Lower lobe of right lung (tissue), 2 donors: ENCODE measurements around the gene TRIM2. TPM values are rescaled to one million over a fixed set of nuclear protein-coding genes. Genes with fewer than 3 reads are reported as not detected.

Experiments used
- ATAC-seq, 2 donors: fragments of 200-7000 bp; cut with Tn5 transposase; one replicate each; pipeline ENCODE4 v1.9.1; 2020 to 2022; ENCODE audit warnings: mild to moderate bottlenecking in 2 of 2, moderate library complexity in 2 of 2
- DNase-seq: peaks from one replicate; pipeline ENCODE4 v3.0.0-alpha.2; 2020
- H3K27ac ChIP-seq: fragments of 200-600 bp; one replicate; pipeline ENCODE4 v1.8.0; 2022
- H3K27me3 ChIP-seq: fragments of 200-600 bp; one replicate; pipeline ENCODE4 v1.8.0; 2022; ENCODE audit warnings: low read depth
- H3K36me3 ChIP-seq: fragments of 200-600 bp; one replicate; pipeline ENCODE4 v1.8.0; 2022; ENCODE audit warnings: mild to moderate bottlenecking
- H3K4me1 ChIP-seq: fragments of 200-600 bp; one replicate; pipeline ENCODE4 v1.8.0; 2022
- H3K4me3 ChIP-seq: fragments of 200-600 bp; one replicate; pipeline ENCODE4 v1.8.0; 2022; ENCODE audit warnings: mild to moderate bottlenecking
- H3K9me3 ChIP-seq: fragments of 200-600 bp; one replicate; pipeline ENCODE4 v1.8.0; 2022
- intact Hi-C: fragments of 100-400 bp; cut with DNase I; formaldehyde crosslinking; loops from one replicate; pipeline ENCODE4 v1.11.0; 2022
- long read RNA-seq: library from polyadenylated mRNA; unstranded; transcript quantifications from one replicate; pipeline ENCODE4 v2.0.0, GENCODE V29; 2021
- total RNA-seq: library from RNA; stranded (reverse); fragmentation: NEBNext Ultra II Directional; extraction: Animal tissue kit (Norgen Biotek cat#: 25700); gene quantifications from one replicate; pipeline ENCODE4 v1.2.1, GENCODE V29; 2021
- TF ChIP-seq, protein P1 (sequence below): fragments of 200-600 bp; IDR thresholded peaks from one replicate; pipeline ENCODE4 v1.8.0; 2022; ENCODE audit warnings: antibody characterized with exemption, mild to moderate bottlenecking
- donor health status: DM: no; HTN: yes; CAD: no; lungs with severe emphysema.

Gene TRIM2
- total RNA-seq = 32.6 TPM
- long read RNA-seq, full-length matches to known transcripts = 13 of 41 reads
- long read RNA-seq, partial matches to known transcripts = 10 of 41 reads
- long read RNA-seq, other reads (novel, unspliced or antisense) = 18 of 41 reads

- intact Hi-C loops = no loop called here
- TF ChIP-seq, protein P1, sequence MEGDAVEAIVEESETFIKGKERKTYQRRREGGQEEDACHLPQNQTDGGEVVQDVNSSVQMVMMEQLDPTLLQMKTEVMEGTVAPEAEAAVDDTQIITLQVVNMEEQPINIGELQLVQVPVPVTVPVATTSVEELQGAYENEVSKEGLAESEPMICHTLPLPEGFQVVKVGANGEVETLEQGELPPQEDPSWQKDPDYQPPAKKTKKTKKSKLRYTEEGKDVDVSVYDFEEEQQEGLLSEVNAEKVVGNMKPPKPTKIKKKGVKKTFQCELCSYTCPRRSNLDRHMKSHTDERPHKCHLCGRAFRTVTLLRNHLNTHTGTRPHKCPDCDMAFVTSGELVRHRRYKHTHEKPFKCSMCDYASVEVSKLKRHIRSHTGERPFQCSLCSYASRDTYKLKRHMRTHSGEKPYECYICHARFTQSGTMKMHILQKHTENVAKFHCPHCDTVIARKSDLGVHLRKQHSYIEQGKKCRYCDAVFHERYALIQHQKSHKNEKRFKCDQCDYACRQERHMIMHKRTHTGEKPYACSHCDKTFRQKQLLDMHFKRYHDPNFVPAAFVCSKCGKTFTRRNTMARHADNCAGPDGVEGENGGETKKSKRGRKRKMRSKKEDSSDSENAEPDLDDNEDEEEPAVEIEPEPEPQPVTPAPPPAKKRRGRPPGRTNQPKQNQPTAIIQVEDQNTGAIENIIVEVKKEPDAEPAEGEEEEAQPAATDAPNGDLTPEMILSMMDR = no peak
- H3K27me3 ChIP-seq = no peaks in the 10 kb centered on the region
- H3K27ac ChIP-seq = no peak within 1 kb of the TSS
- DNase-seq (peak; percentile 72), ATAC-seq (peak; percentile 86 to 87)
- peak within 1 kb of the TSS; percentile 41 for H3K4me3 ChIP-seq
- no peaks in the 10 kb centered on the region for H3K9me3 ChIP-seq
- H3K36me3 ChIP-seq = no peaks in the 10 kb centered on the region
- H3K4me1 ChIP-seq = no peaks in the 10 kb centered on the region
Observed at GRCh38 chr4:153204247-153204671, at the start of gene TRIM2. TRIM2 (plus strand) TSS chr4:153204443; CDS start chr4:153204531, 88 bp downstream.

DNA sequence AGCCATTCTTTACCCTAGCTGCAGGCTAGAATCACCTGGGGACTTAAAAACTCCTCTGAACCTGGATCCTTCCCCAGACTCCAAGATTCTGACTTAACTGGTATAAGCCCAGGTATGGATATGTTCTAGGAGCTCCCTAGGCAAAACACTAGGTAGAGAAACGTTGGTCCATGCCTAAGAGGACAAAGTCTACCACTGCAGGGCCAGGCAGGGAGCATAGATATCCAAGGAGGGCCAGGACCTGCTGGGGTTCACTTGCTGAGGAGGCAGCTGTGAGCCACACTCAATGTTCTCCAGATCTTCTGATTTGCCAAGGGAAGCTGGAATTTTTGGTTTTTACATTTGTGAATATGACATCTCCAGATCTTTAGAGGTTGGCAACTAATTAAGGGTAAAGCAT, 48.6 kb upstream of the TRIM2 start:
- Histone ChIP-seq H3K27me3 (peaks cover 13% of the 10 kb centered on the region), H3K36me3 (no peaks in the 10 kb centered on the region), H3K9me3 (no peaks in the 10 kb centered on the region), H3K4me3 (no peak overlapping the region), H3K4me1 (peaks cover 26% of the 10 kb centered on the region), H3K27ac (no peak overlapping the region)
- TF ChIP-seq, protein P1 = no peak
- DNase-seq = no peak
- intact Hi-C loops = no loop called here
- ATAC-seq = no peak

- H3K4me3 ChIP-seq = no peak overlapping the region
- no peak overlapping the region for H3K27ac ChIP-seq
- TF ChIP-seq, protein P1 = no peak
- DNase-seq (no peak), ATAC-seq (no peak)
- H3K36me3 ChIP-seq = no peaks in the 10 kb centered on the region
- H3K9me3 ChIP-seq = no peaks in the 10 kb centered on the region
- peaks cover 13% of the 10 kb centered on the region for H3K27me3 ChIP-seq
- intact Hi-C loops = no loop called here
- H3K4me1 ChIP-seq = peaks cover 26% of the 10 kb centered on the region
Observed at GRCh38 chr4:153156263-153156662, 48.0 kb upstream of the TRIM2 start.

GRCh38 chr4:153156721-153157120, 47.5 kb upstream of the TRIM2 start:
- TF ChIP-seq, protein P1 = no peak
- Histone ChIP-seq H3K4me1 (peaks cover 25% of the 10 kb centered on the region), H3K9me3 (no peaks in the 10 kb centered on the region), H3K27ac (no peak overlapping the region), H3K27me3 (peaks cover 13% of the 10 kb centered on the region), H3K36me3 (no peaks in the 10 kb centered on the region), H3K4me3 (no peak overlapping the region)
- ATAC-seq = no peak
- intact Hi-C loops = no loop called here
- no peak for DNase-seq

DNA sequence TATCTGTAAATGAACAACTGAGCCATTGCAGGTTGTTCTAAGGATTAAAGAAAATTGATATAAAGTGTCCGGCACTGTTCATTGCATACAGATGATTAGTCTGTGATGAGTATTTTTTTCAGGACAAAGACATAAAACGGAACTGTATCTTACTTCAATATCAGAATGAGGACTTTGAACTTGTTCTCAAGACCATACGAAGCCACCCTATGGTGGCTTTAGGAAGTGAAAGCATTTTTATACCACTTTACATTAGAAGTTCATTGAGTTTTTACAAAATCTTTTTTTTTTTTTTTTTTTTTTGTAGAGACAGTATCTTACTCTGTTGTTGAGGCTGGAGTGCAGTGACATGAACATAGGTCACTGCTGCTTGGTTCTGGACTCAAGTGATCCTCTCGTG, 45.2 kb upstream of the TRIM2 start:
- DNase-seq (no peak), ATAC-seq (no peak)
- no peak overlapping the region for H3K4me3 ChIP-seq
- H3K27ac ChIP-seq = no peak overlapping the region
- TF ChIP-seq, protein P1 = no peak
- H3K27me3 ChIP-seq = peaks cover 7% of the 10 kb centered on the region
- peaks cover 2% of the 10 kb centered on the region for H3K4me1 ChIP-seq
- H3K36me3 ChIP-seq = no peaks in the 10 kb centered on the region
- intact Hi-C loops = no loop called here
- no peaks in the 10 kb centered on the region for H3K9me3 ChIP-seq
